PC-9 (cell line): ENCODE data around the gene TRAM2. TPM values are rescaled to one million over a fixed set of nuclear protein-coding genes. Genes with fewer than 3 reads are reported as not detected.
A peak's percentile ranks its signal among the peaks of the same experiment; 100 is the strongest.

Experiments used
- BruUV-seq: library from RNA; stranded (reverse); fragments of 400-500 nt; replicated peaks from 2 replicates; lab custom pipeline; 2021; lab: Mats Ljungman, UMichigan
- CTCF ChIA-PET: fragments of 300-600 bp; sonication (Branson Sonifier 250); formaldehyde crosslinking; loops from one replicate; lab custom pipeline; 2022; ENCODE audit warnings: antibody characterized with exemption; lab: Charles Lee
- POLR2A ChIA-PET: fragments of 300-600 bp; sonication (Branson Sonifier 250); formaldehyde crosslinking; loops from one replicate; lab custom pipeline; 2022; ENCODE audit warnings: antibody characterized with exemption; ENCODE audit not compliant: unreplicated experiment; lab: Charles Lee
- DNase-seq, 2 experiments: peaks; one replicate each; pipeline versions ENCODE4 v3.0.0 to v3.0.0-alpha.2; 2015 to 2022; ENCODE audit warnings: mixed read lengths in 1 of 2
- H2AFZ ChIP-seq: fragments of 200-600 bp; sonication (generic); 2 replicates; pipeline ENCODE4 v1.8.1; 2017; ENCODE audit warnings: antibody characterized with exemption
- H3F3A ChIP-seq: fragments of 200-600 bp; sonication (generic); 2 replicates; pipeline ENCODE4 v1.8.1; 2017; ENCODE audit warnings: antibody characterized with exemption, mild to moderate bottlenecking, low read depth; ENCODE audit not compliant: insufficient read depth
- H3K27ac ChIP-seq: fragments of 200-600 bp; sonication (generic); 2 replicates; pipeline ENCODE4 v1.6.1; 2016; ENCODE audit warnings: mixed run types
- H3K27me3 ChIP-seq: fragments of 200-600 bp; sonication (generic); 2 replicates; pipeline ENCODE4 v1.6.1; 2016; ENCODE audit warnings: low read depth, mixed run types; ENCODE audit not compliant: insufficient read depth
- H3K36me3 ChIP-seq: fragments of 200-600 bp; sonication (generic); 2 replicates; pipeline ENCODE4 v1.6.1; 2016; ENCODE audit warnings: low read depth, mixed run types
- H3K4me1 ChIP-seq: fragments of 200-600 bp; sonication (generic); replicated peaks from 2 replicates; pipeline ENCODE4 v1.6.1; 2016; ENCODE audit warnings: mixed run types; ENCODE audit not compliant: insufficient read depth
- H3K4me2 ChIP-seq: fragments of 200-600 bp; sonication (generic); 2 replicates; pipeline ENCODE4 v1.6.1; 2017; ENCODE audit warnings: mixed run types
- H3K4me3 ChIP-seq: fragments of 200-600 bp; sonication (generic); 2 replicates; pipeline ENCODE4 v1.6.1; 2016; ENCODE audit warnings: mixed run types
- H3K79me2 ChIP-seq: fragments of 200-600 bp; sonication (generic); 2 replicates; pipeline ENCODE4 v1.6.1; 2017; ENCODE audit warnings: low read depth, mixed run types
- H3K9me2 ChIP-seq: fragments of 200-600 bp; sonication (generic); 2 replicates; pipeline ENCODE4 v1.8.1; 2017; ENCODE audit warnings: mild to moderate bottlenecking; ENCODE audit not compliant: insufficient read depth
- H3K9me3 ChIP-seq: fragments of 200-600 bp; sonication (generic); 2 replicates; pipeline ENCODE4 v1.8.1; 2016; ENCODE audit warnings: low read depth; ENCODE audit not compliant: insufficient read depth
- H4K20me1 ChIP-seq: fragments of 200-600 bp; sonication (generic); 2 replicates; pipeline ENCODE4 v1.8.1; 2017; ENCODE audit not compliant: insufficient read depth
- CTCF ChIP-seq: fragments of 200-600 bp; sonication (generic); conservative IDR thresholded peaks from 2 replicates; pipeline ENCODE4 v1.6.1; 2017; ENCODE audit warnings: mixed run types, antibody characterized with exemption, mild to moderate bottlenecking, moderate library complexity
- EZH2 ChIP-seq: fragments of 200-600 bp; sonication (generic); IDR thresholded peaks from 2 replicates; pipeline ENCODE4 v1.8.0; 2017; ENCODE audit warnings: antibody characterized with exemption, low read depth
- intact Hi-C: fragments of 100-400 bp; cut with micrococcal nuclease; formaldehyde crosslinking; loops from one replicate; pipeline ENCODE4 v1.10.0; 2022; ENCODE audit not compliant: unreplicated experiment
- total RNA-seq: library from RNA; stranded (reverse); gene quantifications from 2 replicates; pipeline ENCODE4 v1.2.3, GENCODE V29; 2021

Gene TRAM2
- total RNA-seq, 1 experiment from 2014 or later = 40.9 TPM

- H3K79me2 ChIP-seq = no peaks in the 10 kb centered on the region
- intact Hi-C loops = no loop called here
- no peaks in the 10 kb centered on the region for H3K9me3 ChIP-seq
- DNase-seq = no peak
- H3K4me3 ChIP-seq = no peak overlapping the region
- no TSS peak for BruUV-seq
- H3K27ac ChIP-seq = peak overlapping the region; percentile 87
- peak overlapping the region; percentile 65 for H3K4me2 ChIP-seq
- H3K27me3 ChIP-seq = no peaks in the 10 kb centered on the region
- peaks cover 50% of the 10 kb centered on the region for H3K4me1 ChIP-seq
- H3F3A ChIP-seq = peaks cover 8% of the 10 kb centered on the region; the same call in 1 of the 2 replicates
- no peaks in the 10 kb centered on the region for H4K20me1 ChIP-seq
- no peaks in the 10 kb centered on the region for H3K36me3 ChIP-seq
- H2AFZ ChIP-seq = no peak overlapping the region
- CTCF ChIA-PET = no interaction called here
- H3K9me2 ChIP-seq = no peaks in the 10 kb centered on the region
- POLR2A ChIA-PET = no interaction called here
- TF ChIP-seq CTCF = no peak
- no peak for TF ChIP-seq EZH2
Observed at GRCh38 chr6:52511163-52511562, 65.7 kb downstream of the TRAM2 start.

- CTCF ChIA-PET = no interaction called here
- peaks cover 44% of the 10 kb centered on the region for H3K4me1 ChIP-seq
- intact Hi-C loops = no loop called here
Observed at GRCh38 chr6:52510213-52510562, 66.7 kb downstream of the TRAM2 start.

GRCh38 chr6:52509281-52510212, 67.3 kb downstream of the TRAM2 start:
- CTCF ChIA-PET = no interaction called here
- TF ChIP-seq CTCF = no peak
- TF ChIP-seq EZH2 = no peak
- intact Hi-C loops = no loop called here

More at GRCh38 chr6:52510213-52510562, 66.7 kb downstream of the TRAM2 start:
- POLR2A ChIA-PET = no interaction called here
- Histone ChIP-seq H3K4me2 (no peak overlapping the region), H3K36me3 (no peaks in the 10 kb centered on the region), H2AFZ (no peak overlapping the region), H3K27ac (no peak overlapping the region), H3F3A (peaks cover 8% of the 10 kb centered on the region; the same call in 1 of the 2 replicates), H3K9me2 (no peaks in the 10 kb centered on the region), H3K9me3 (no peaks in the 10 kb centered on the region), H4K20me1 (no peaks in the 10 kb centered on the region), H3K27me3 (no peaks in the 10 kb centered on the region), H3K79me2 (no peaks in the 10 kb centered on the region), H3K4me3 (no peak overlapping the region)
- no peak for DNase-seq
- BruUV-seq = no TSS peak
- no peak for TF ChIP-seq CTCF
- TF ChIP-seq EZH2 = no peak

More at GRCh38 chr6:52509281-52510212, 67.3 kb downstream of the TRAM2 start:
- H3K27ac ChIP-seq = no peak overlapping the region
- DNase-seq = no peak
- H2AFZ ChIP-seq = no peak overlapping the region
- H3K36me3 ChIP-seq = no peaks in the 10 kb centered on the region
- POLR2A ChIA-PET = no interaction called here
- BruUV-seq = no TSS peak
- no peak overlapping the region for H3K4me2 ChIP-seq
- peaks cover 14% of the 10 kb centered on the region; the same call in 1 of the 2 replicates for H3F3A ChIP-seq
- H3K9me3 ChIP-seq = no peaks in the 10 kb centered on the region
- peaks cover 44% of the 10 kb centered on the region for H3K4me1 ChIP-seq
- no peaks in the 10 kb centered on the region for H4K20me1 ChIP-seq
- H3K27me3 ChIP-seq = no peaks in the 10 kb centered on the region
- no peak overlapping the region for H3K4me3 ChIP-seq
- H3K9me2 ChIP-seq = no peaks in the 10 kb centered on the region
- H3K79me2 ChIP-seq = no peaks in the 10 kb centered on the region
